Activated CD8-positive, alpha-beta memory T cell treated with anti-CD3 and anti-CD28 coated beads, Interleukin-2, amount 50 U/mL, for 48 hours (primary cell): ENCODE results near the gene HTT.
"Not testable (repeated sequence)": the region's sequence is repeated elsewhere in the genome, so short reads cannot be mapped to it uniquely, and the experiment has no call there.

ENCODE experiments used
- DNase-seq: peaks from one replicate; pipeline ENCODE4 v3.0.0-alpha.2; 2020

The HTT gene

DNA sequence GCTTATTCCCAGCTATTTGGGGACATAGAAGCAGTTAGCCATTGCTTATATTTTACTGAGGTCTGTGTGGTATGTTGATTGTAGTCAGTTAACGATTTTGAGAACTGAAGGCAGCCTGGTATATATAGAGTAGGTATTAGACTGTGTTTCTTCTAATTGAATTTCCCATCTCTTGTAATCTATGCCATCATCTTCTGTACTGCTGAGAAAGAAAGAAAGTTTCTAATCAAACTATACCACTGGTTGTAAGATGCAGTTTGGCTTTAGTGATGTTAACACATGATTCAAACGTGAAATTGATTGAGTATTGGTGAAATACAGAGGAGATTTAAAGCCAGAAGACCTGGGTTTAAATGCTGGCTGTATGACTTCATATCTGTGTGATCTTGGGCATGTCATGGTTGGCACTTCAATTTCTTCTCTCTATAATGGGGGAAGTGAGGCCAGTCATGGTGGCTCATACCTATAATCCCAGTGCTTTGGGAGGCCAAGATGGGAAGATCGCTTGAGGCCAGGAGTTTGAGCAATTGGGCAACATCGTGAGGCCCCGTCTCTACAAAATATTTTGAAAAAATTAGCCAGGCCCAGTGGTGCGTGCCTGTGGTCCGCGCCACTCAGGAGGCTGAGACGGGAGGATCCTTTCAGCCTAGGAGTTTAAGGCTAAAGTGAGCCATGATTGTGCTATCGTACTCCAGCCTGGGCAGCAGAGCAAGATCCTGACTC is 11.6 kb downstream of the HTT start:
- DNase-seq: no peak

DNA sequence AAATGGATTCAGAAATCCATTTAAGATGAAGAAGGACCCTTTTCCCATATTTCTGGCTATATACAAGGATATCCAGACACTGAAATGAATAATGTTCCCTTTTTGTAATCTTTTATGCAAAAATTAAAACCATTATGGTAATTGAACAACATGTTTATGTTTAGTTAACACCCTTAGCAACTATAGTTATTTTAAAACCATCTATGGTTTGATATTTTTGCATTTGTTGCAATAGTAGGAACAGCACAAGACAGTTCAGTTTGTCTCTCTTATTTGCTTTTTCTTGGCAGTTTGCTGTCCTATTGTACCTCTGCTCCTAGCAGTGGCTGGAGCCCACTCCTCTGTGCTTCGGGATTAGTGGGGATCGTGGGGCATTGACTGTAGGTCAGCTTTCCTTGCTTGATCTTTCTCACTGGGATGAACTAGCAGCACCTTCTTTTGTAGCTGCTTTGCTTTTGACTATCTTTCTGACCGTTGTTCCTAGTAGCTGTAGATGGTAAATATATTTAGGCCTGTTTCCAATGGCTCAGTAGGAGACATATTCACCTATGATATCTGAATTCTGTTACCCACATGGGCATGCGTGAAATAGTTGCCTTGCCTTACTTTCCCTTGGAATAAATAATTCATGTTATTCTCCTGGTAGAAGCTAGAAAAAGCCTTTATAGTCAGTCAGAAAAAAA is 12.8 kb downstream of the HTT start:
- DNase-seq: no peak

DNA sequence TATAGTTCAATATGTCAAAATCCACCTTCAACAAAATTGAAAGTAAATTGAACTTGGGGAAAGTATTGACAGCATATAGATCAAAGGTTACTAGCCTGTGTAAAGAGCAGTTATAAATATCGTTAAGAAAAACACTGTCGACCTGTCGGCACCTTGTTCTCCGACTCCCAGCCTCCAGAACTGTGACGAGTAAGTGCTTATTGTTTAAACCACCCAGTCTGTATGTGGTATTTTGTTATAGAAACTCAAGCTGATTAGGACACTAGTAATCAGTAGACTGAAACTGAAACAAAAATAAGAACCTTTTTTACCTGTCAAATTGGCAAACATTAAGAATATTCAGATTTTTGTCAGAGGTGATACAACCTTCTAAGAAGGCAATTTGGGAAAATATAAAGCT is 17.0 kb downstream of the HTT start:
- no peak for DNase-seq

DNA sequence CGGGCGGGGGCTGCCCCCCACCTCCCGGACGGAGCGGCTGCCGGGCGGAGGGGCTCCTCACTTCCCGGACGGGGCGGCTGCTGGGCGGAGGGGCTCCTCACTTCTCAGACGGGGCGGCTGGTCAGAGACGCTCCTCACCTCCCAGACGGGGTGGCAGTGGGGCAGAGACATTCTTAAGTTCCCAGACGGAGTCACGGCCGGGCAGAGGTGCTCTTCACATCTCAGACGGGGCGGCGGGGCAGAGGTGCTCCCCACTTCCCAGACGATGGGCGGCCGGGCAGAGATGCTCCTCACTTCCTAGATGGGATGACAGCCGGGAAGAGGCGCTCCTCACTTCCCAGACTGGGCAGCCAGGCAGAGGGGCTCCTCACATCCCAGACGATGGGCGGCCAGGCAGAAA is 20.2 kb downstream of the HTT start:
- DNase-seq: not testable (repeated sequence)

DNA sequence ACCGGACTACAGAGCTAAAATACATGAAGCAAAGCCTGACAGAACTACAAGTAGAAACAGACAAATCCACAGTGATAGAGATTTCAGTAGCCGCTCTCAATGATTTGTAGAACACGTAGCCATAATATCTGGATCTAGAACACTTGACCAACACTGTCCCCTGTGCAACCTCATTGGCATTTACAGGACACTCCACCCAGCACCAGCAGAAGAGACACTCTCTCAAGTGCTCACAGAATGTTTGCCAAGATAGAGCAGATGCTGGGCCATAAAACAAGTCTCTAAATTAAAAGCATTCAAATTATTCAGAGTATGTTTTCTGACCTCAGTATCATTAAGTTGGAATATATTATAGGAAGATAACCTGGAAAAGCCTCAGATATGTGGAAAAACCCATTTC is 21.7 kb downstream of the HTT start:
- DNase-seq: no peak

DNA sequence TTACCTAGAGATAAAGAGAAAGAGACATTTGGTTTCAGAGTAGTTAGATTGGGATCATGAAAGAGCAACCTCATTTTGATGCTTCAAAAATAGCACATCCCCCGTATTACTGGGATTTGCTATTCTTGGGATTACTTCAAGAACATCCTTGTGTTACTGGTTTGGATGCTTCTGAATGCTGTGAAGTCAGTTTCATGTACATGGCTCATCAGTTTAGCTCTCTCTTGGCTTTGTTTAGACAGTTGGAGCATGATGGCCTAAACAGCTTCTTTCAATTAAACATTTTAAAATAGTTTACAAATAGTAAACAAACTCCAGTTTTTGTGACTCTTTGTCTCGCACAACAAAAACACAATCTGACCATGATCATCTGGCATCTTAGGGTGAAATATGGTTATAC is 23.9 kb downstream of the HTT start:
- DNase-seq: no peak

DNA sequence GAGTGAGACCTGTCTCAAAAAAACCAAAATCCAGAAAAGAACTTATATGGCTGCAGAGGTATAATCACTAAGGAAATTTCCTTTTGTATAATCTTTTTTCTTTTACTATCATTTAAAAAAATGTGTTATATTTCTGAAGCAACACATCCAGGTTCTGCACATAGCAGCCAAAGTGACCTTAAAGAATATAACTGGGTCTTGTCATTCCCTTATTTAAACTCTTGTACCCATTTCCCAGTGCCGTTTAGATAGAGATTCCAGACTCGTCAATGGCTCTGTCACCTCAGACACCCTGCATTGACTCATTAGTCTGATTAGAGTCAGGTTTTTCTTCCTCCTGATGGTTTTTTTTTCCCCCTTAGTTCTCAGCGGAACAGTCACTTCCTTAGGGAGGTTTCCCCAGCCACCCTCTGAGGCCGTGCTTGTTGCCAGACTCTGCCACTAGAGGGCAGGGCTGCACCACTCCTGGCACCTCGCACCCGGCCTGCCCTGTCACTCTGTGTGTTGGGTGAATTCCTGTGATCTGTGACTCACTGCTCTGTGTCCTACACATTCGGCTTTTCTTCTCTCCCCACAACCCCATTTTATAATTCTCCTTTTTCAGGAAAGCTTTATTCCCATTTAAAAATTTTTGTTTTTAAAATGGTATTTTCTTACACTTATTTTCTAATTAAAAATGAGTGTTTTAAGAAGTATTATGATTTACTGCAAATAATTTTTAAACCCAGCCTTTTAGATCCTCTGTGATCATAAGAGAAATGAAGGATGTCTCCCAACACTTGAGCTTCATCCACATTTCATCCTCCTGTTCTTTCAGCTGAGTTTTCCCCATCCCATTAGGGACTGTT is 32.1 kb downstream of the HTT start:
- peak; percentile 95 for DNase-seq

DNA sequence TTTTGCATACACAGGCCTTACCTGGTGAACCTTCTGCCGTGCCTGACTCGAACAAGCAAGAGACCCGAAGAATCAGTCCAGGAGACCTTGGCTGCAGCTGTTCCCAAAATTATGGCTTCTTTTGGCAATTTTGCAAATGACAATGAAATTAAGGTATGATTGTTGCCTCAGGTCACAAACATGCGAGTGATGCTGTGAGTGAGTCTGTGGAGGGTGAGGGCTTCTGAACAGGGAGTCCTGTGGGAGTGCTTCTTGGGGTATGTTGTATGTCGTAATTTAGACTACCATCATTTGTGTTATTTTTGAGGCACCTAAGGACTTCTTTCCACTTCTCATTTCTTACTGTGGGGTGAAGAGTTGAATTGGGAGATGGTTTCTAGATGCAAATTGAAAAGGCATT is 32.8 kb downstream of the HTT start:
- no peak for DNase-seq

DNA sequence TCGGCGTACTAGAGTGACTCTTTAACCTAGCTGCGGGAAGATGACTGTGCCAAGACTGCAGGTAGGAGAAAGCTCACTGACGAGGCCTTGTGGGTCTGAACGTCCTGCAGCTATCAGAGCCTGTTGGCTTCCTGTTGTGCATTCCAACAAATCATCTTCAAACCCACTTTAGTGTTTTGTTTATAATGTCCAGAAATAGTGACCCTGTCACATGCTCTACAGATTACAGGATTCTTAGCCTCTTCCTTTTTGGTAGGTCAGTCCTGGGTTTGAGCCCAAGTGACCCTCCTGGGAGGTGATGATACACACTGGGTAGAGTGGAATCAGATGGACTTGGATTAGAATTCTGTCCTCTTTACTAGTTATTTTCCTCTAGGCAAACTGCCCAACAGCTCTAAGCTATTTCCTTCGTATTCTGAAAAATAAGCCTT is 33.2 kb downstream of the HTT start:
- no peak for DNase-seq

DNA sequence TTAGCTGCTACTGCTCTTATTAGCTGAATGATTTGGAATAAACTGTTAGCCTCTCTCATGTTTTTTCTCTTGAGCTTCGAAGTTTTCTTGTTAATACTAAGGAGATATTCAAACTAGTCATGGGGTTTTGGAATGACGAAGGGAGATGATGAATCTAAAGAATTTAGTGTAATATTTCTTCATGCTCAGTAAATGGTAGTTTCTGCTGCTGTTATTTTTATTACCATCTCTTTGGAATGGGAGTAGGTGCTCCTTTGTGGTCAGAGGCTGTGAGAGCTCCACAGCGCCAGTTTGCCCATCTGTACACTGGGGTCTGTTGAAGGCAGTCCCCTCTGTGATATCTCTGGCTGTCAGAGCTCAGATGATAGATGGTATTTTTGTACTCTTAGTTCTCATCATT is 33.7 kb downstream of the HTT start:
- no peak for DNase-seq

DNA sequence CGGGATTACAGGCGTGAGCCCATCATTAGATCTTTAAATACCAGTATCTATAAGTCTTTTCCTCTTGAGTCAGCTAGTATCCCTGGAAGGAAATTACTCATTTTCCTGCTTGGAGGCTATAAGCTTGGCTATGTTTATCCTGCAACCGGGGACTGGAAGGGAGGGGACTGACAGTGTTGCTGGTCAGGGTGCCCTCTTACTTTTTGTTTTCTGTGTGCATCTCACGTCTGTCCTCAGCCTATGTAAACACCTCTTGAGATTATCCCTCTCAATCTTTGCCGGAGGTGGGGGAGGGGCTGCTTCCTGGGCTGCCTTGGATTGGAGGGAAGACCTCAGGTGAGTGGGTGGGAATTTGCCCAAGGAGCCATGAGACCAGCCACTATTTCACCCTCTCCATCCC is 37.0 kb downstream of the HTT start:
- DNase-seq: no peak

DNA sequence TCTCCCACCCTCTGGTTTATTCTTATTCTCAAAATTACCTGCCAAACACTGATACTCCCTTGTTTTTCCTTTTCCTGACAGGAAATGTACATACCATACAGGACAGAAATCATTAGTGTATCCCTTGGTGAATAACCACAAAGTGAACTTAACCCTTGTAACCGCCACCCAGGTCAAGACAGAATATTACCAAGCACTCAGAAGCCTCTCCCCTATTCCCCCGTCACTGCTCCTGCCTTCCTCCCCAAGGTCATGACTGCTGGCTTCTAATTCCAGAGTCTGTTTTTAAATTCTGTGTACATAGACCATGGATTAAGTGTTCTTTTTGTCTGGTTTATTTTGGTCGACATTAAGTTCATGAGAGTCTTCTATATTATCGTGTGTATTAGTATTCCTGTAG is 37.7 kb downstream of the HTT start:
- DNase-seq: no peak

DNA sequence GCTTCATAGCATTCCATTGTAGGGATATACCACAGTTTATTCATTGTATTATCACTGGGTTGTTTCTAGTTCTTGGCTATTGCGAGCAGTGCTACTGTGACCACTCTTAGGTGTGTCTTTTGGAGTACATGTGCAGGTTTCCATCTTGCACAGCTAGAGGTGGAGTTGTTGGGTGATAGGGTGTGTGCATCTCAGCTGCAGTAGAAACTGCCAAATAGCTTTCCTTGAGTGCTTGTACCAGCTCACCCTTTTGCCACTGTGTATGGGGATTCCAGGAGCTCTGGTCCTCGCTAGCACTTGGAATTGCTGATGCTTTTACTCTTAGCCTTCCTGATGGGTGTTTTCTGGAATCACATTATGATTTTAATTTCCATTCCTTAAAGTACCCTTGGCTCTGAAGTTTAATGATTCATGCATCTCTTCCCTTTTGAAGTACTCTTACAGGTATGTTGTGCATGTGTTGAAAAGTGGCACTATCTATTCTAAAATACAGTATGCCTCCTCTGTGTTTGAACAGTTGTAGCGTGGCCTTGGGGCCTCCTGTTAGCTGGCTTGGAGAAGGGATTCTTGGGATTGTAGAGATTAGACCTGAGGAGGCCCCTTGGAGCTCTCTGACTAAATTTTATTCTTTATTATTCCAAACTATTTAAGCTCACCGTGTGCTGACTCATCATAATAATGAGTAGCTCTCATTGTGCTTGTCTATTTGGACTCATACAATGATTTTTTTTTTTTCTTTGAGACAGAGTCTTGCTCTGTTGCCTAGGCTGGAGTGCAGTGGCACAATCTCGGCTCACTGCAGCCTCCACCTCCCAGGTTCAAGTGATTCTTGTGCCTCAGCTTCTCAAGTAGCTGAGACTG is 38.4 kb downstream of the HTT start:
- DNase-seq: no peak

DNA sequence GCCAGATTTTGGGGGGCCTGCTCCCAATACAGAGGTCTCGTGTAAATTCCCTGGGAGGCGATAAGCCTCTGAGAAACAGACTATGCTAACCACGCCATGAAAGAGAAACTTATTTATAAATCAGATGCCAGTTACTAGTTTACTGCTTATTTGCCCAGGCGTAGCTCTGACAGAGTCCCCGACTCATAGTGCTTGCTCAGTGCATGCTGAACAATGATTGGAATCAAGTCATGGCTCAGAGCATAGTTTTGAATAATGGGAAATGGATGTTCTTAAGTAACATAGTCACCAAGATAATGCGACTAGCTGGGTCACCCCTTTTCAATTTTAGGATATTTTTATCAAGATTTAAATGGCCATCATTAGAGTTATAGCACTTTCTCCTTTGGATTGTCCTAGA is 39.9 kb downstream of the HTT start:
- no peak for DNase-seq

DNA sequence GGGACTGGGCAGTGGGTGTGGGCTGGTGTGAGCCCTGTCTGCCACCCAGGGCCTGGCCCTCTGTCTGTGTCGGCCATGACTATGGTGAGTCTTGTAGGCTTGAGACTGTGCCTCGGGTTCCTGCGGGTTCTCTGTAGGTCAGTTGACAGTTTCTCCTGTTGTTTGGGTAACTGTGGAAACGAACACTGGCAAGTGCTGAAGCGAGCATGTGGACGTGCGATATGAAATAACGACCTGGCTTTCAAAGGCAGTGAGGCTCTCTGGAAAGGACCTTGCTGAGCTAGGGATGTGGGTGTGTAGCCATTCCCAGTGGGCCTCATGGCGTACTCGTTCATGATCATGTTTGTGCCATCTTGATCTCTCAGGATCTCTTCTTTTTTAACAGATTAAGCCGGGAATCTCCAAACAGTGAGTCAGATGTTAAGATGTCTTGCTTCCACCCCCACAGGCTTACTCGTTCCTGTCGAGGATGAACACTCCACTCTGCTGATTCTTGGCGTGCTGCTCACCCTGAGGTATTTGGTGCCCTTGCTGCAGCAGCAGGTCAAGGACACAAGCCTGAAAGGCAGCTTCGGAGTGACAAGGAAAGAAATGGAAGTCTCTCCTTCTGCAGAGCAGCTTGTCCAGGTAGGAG is 41.3 kb downstream of the HTT start:
- DNase-seq: no peak

DNA sequence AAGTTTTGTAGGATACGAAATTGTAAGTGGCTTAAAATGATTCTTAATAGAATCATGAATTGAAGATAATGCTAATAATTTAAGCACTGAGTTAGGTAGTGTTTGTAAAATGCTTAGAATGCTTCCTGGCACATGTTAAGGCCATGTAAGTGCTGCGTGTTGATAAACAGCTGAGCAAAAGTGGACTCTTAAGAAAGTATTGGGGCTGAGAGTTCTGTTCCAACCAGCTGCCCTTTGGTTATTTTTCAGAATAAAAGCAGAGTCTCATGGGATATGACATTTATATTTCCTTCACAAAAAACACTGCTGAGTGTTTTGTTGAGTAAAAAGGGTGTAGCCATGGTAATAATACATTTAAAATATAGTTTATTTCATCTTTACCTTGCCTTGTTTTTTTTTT is 42.5 kb downstream of the HTT start:
- DNase-seq: no peak

DNA sequence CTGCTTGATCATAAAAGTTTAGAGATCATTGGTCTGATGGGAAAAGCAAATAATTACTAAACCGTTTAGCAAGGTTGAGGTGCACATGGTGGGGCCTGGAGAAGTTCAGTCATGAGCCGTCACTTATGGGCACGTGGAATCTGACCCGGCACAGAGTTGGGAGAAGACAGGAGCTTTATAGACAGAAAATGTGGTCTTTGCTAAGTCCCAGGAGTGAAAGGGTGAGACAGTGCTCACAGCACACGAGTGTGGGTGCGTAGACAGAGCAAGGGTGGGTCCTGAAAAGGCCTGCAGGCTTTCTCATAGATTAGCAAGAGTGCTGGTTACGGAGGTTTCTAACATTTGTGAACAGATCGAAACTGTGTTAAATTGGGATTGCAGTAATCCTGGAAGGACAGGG is 43.8 kb downstream of the HTT start:
- DNase-seq: no peak

DNA sequence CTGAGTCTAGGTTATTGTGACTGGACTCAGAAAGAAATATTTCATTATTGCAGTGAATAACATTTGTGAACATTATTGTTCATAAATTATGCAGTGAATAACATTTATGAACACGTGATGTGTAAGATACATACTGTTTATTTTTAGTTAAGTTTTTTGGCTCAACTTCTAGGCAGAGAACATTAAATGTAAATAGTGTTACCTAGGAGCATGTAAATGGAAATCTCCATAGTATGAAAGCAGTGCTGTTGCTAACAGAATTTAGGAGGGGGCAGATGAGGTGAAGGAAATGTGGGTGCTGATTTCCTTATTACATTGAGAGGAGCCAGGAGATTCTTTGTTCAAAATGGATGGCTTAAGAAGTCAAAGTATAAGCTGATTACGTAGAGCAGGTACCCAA is 45.0 kb downstream of the HTT start:
- DNase-seq: no peak

DNA sequence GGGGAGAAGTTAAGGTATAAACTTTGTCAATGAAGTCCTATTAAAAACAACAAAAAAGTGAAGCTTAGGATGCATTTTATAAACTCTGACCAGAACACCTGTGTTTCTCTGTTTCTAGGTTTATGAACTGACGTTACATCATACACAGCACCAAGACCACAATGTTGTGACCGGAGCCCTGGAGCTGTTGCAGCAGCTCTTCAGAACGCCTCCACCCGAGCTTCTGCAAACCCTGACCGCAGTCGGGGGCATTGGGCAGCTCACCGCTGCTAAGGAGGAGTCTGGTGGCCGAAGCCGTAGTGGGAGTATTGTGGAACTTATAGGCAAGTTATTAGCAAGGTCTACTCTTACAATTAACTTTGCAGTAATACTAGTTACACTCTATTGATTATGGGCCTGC is 46.6 kb downstream of the HTT start:
- DNase-seq: no peak

DNA sequence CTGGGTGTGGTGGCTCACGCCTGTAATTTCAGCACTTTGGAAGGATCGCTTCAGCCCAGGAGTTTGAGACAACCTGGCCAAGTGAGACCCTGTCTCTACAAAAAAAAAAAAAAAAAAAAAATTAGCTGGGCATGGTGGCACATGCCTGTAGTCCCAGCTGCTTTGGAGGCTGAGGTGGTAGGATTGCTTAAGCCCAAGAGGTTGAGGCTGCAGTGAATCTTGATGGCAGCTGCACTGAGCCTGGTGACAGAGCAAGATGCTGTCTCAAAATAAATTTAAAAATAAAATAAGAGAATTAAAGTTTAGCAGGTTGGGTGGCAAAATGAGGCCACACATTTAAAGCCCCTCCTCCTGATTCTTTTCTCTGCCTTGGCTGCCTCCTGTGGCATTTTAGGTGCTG is 47.1 kb downstream of the HTT start:
- no peak for DNase-seq

DNA sequence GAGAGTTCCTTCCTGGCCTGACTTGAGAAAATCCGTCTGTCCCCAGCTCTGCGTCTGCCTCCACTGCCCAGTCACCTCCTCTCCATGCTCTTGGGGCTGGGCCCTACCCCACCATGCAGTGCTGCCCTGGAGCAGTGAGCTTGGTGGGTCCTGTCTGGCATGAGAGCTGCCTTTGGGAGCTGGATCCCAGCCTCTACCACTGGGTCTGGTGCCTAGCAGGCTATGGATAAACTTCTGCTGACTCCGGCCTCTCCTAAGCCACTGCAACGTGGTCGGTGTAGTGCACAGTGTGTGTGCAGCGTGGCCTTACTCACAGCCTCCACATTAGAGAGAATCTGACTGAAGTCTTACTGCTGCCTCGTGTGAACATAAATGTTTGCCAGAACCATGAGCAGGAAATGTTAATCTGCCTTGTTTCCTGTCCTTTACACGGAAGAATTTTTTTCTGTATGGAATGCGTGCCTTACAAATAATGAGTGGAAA is 47.6 kb downstream of the HTT start:
- no peak for DNase-seq

DNA sequence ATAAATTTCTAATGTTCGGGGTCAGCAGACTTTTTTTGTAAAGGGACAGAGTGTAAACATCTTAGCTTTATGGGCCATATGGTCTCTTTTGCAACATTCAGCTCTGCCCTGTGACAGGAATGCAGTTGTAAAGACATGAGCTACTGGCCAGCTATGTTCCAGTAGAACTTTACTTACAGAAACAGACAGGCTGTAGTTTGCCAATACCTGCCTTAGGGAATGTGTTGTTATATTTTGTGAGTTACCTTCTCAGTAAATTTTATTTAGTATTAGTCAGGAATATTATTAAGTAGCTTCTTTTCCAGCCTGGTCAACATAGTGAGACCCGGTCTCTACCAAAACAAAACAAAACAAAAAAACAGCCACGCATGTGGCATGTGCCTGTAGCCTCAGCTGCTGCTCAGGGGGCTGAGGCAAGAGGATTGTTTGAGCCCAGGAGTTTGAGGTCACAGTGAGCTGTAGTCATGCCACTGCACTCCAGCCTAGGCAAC is 48.7 kb downstream of the HTT start:
- no peak for DNase-seq
